HEK293 (cell line): ENCODE measurements around the gene SERGEF.

ENCODE experiments used
- SALL2 ChIP-seq: fragments of 450-650 bp; formaldehyde crosslinking; IDR thresholded peaks from 2 replicates; pipeline ENCODE4 v1.5.0; 2017; ENCODE audit warnings: missing biosample characterization, mild to moderate bottlenecking, missing genetic modification characterization, borderline replicate concordance
- ZBTB21 ChIP-seq: fragments of 450-650 bp; formaldehyde crosslinking; IDR thresholded peaks from 2 replicates; pipeline ENCODE4 v1.5.1; 2017; ENCODE audit warnings: missing biosample characterization, missing genetic modification characterization
- ZNF148 ChIP-seq: fragments of 450-650 bp; formaldehyde crosslinking; IDR thresholded peaks from 2 replicates; pipeline ENCODE4 v1.5.0; 2017; ENCODE audit warnings: missing biosample characterization, missing genetic modification characterization, borderline replicate concordance
- ZNF24 ChIP-seq: fragments of 450-650 bp; formaldehyde crosslinking; IDR thresholded peaks from 2 replicates; pipeline ENCODE4 v1.5.1; 2016; ENCODE audit warnings: missing biosample characterization, missing genetic modification characterization
- TF ChIP-seq, protein P1 (sequence below): fragments of 450-650 bp; formaldehyde crosslinking; conservative IDR thresholded peaks from 2 replicates; pipeline ENCODE4 v1.5.1; 2016; ENCODE audit warnings: low read depth, missing biosample characterization, missing genetic modification characterization
- TF ChIP-seq, protein P2 (sequence below): fragments of 450-650 bp; formaldehyde crosslinking; IDR thresholded peaks from 2 replicates; pipeline ENCODE4 v1.5.1; 2016; ENCODE audit warnings: missing biosample characterization, missing genetic modification characterization

- no peak for TF ChIP-seq ZNF148 (tag by site-specific recombination)
- TF ChIP-seq, protein P1, sequence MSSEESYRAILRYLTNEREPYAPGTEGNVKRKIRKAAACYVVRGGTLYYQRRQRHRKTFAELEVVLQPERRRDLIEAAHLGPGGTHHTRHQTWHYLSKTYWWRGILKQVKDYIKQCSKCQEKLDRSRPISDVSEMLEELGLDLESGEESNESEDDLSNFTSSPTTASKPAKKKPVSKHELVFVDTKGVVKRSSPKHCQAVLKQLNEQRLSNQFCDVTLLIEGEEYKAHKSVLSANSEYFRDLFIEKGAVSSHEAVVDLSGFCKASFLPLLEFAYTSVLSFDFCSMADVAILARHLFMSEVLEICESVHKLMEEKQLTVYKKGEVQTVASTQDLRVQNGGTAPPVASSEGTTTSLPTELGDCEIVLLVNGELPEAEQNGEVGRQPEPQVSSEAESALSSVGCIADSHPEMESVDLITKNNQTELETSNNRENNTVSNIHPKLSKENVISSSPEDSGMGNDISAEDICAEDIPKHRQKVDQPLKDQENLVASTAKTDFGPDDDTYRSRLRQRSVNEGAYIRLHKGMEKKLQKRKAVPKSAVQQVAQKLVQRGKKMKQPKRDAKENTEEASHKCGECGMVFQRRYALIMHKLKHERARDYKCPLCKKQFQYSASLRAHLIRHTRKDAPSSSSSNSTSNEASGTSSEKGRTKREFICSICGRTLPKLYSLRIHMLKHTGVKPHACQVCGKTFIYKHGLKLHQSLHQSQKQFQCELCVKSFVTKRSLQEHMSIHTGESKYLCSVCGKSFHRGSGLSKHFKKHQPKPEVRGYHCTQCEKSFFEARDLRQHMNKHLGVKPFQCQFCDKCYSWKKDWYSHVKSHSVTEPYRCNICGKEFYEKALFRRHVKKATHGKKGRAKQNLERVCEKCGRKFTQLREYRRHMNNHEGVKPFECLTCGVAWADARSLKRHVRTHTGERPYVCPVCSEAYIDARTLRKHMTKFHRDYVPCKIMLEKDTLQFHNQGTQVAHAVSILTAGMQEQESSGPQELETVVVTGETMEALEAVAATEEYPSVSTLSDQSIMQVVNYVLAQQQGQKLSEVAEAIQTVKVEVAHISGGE (tag by site-specific recombination): no peak
- TF ChIP-seq, protein P2, sequence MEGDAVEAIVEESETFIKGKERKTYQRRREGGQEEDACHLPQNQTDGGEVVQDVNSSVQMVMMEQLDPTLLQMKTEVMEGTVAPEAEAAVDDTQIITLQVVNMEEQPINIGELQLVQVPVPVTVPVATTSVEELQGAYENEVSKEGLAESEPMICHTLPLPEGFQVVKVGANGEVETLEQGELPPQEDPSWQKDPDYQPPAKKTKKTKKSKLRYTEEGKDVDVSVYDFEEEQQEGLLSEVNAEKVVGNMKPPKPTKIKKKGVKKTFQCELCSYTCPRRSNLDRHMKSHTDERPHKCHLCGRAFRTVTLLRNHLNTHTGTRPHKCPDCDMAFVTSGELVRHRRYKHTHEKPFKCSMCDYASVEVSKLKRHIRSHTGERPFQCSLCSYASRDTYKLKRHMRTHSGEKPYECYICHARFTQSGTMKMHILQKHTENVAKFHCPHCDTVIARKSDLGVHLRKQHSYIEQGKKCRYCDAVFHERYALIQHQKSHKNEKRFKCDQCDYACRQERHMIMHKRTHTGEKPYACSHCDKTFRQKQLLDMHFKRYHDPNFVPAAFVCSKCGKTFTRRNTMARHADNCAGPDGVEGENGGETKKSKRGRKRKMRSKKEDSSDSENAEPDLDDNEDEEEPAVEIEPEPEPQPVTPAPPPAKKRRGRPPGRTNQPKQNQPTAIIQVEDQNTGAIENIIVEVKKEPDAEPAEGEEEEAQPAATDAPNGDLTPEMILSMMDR (tag by site-specific recombination): no peak
- TF ChIP-seq ZBTB21 (tag by site-specific recombination): no peak
- TF ChIP-seq ZNF24 (tag by site-specific recombination): no peak
- no peak for TF ChIP-seq SALL2 (tag by site-specific recombination)
Measured at GRCh38 chr11:17786824-17787525, 225.9 kb downstream of the SERGEF start.
